Measurements from ENCODE around the gene UBE2G2.

- TF ChIP-seq, protein P1, sequence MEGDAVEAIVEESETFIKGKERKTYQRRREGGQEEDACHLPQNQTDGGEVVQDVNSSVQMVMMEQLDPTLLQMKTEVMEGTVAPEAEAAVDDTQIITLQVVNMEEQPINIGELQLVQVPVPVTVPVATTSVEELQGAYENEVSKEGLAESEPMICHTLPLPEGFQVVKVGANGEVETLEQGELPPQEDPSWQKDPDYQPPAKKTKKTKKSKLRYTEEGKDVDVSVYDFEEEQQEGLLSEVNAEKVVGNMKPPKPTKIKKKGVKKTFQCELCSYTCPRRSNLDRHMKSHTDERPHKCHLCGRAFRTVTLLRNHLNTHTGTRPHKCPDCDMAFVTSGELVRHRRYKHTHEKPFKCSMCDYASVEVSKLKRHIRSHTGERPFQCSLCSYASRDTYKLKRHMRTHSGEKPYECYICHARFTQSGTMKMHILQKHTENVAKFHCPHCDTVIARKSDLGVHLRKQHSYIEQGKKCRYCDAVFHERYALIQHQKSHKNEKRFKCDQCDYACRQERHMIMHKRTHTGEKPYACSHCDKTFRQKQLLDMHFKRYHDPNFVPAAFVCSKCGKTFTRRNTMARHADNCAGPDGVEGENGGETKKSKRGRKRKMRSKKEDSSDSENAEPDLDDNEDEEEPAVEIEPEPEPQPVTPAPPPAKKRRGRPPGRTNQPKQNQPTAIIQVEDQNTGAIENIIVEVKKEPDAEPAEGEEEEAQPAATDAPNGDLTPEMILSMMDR (conservative IDR thresholded peaks at IDR 0.05; ENCODE audit: low read depth, low read length), result no peak
- TF ChIP-seq EZH2 (IDR thresholded peaks at IDR 0.05; ENCODE audit: low read length, unreplicated experiment), result no peak
Observed at GRCh38 chr21:44797775-44798174, 3.8 kb downstream of the UBE2G2 start.
